WTC11 (cell line): Measurements from ENCODE around the gene SLC13A3.

ENCODE experiments used
- CTCF ChIP-seq: fragments of 200-600 bp; IDR thresholded peaks from 2 replicates; pipeline ENCODE4 v1.8.0; 2022; ENCODE audit warnings: antibody characterized with exemption
- IRF2 ChIP-seq: sonication (generic); formaldehyde crosslinking; IDR thresholded peaks from 2 replicates; pipeline ENCODE4 v1.8.0; 2022; ENCODE audit warnings: low read depth, missing genetic modification reagents, borderline replicate concordance
- NR2C2 ChIP-seq: sonication (generic); formaldehyde crosslinking; IDR thresholded peaks from 2 replicates; pipeline ENCODE4 v1.8.0; 2022; ENCODE audit warnings: mild to moderate bottlenecking, missing genetic modification reagents
- SP1 ChIP-seq: sonication (generic); formaldehyde crosslinking; conservative IDR thresholded peaks from 2 replicates; pipeline ENCODE4 v1.8.1; 2022; ENCODE audit warnings: missing genetic modification reagents
- ZNF232 ChIP-seq: sonication (generic); formaldehyde crosslinking; IDR thresholded peaks from 2 replicates; pipeline ENCODE4 v1.8.0; 2022; ENCODE audit warnings: mild to moderate bottlenecking, missing genetic modification reagents
- TF ChIP-seq, protein P1 (sequence below): sonication (generic); formaldehyde crosslinking; conservative IDR thresholded peaks from 2 replicates; pipeline ENCODE4 v1.8.1; 2023; ENCODE audit warnings: mild to moderate bottlenecking, low read depth, missing genetic modification reagents, moderate library complexity

- TF ChIP-seq CTCF (no peak), NR2C2 (CRISPR knock-in tag) (no peak), ZNF232 (CRISPR knock-in tag) (no peak), IRF2 (CRISPR knock-in tag) (no peak), SP1 (no peak)
- TF ChIP-seq, protein P1, sequence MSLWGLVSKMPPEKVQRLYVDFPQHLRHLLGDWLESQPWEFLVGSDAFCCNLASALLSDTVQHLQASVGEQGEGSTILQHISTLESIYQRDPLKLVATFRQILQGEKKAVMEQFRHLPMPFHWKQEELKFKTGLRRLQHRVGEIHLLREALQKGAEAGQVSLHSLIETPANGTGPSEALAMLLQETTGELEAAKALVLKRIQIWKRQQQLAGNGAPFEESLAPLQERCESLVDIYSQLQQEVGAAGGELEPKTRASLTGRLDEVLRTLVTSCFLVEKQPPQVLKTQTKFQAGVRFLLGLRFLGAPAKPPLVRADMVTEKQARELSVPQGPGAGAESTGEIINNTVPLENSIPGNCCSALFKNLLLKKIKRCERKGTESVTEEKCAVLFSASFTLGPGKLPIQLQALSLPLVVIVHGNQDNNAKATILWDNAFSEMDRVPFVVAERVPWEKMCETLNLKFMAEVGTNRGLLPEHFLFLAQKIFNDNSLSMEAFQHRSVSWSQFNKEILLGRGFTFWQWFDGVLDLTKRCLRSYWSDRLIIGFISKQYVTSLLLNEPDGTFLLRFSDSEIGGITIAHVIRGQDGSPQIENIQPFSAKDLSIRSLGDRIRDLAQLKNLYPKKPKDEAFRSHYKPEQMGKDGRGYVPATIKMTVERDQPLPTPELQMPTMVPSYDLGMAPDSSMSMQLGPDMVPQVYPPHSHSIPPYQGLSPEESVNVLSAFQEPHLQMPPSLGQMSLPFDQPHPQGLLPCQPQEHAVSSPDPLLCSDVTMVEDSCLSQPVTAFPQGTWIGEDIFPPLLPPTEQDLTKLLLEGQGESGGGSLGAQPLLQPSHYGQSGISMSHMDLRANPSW (CRISPR knock-in tag): no peak
Measured at GRCh38 chr20:46566125-46566524, 85.1 kb downstream of the SLC13A3 start.
